Activated T-helper 2 cell treated with anti-CD3 and anti-CD28 coated beads, Interferon-gamma antibody, Interleukin-2, Interleukin-4, amounts not matched to agents 10 μg/mL and 5 μg/mL and 100 μg/mL, durations not matched to agents 14 hours and 24 hours and 36 hours (primary cell): ENCODE measurements around the gene EGR1. TPM values are rescaled to one million over a fixed set of nuclear protein-coding genes. Genes with fewer than 3 reads are reported as not detected.

ENCODE experiments used
- DNase-seq: peaks from one replicate; pipeline ENCODE4 v3.0.0; 2021; ENCODE audit warnings: low spot score
- H3K27ac Mint-ChIP-seq: one replicate; pipeline ENCODE4 v1.8.0; 2021; ENCODE audit warnings: mixed read lengths
- H3K27me3 Mint-ChIP-seq: one replicate; pipeline ENCODE4 v1.8.0; 2021; ENCODE audit warnings: low read depth, mixed read lengths
- H3K36me3 Mint-ChIP-seq: one replicate; pipeline ENCODE4 v1.8.0; 2021; ENCODE audit warnings: low read depth, mixed read lengths
- H3K4me1 Mint-ChIP-seq: one replicate; pipeline ENCODE4 v1.8.0; 2021; ENCODE audit warnings: low read depth, mixed read lengths
- H3K4me3 Mint-ChIP-seq: one replicate; pipeline ENCODE4 v1.8.0; 2021; ENCODE audit warnings: low read depth, mild to moderate bottlenecking, moderate library complexity, mixed read lengths
- H3K9me3 Mint-ChIP-seq: one replicate; pipeline ENCODE4 v1.8.0; 2021; ENCODE audit warnings: mixed read lengths
- intact Hi-C: fragments of 100-400 bp; cut with micrococcal nuclease; formaldehyde crosslinking; loops from one replicate; pipeline ENCODE4 v1.15.1; 2023
- total RNA-seq: library from RNA; stranded (reverse); gene quantifications from 2 replicates; pipeline ENCODE4 v1.2.3, GENCODE V29; 2022

Gene EGR1
- total RNA-seq, 1 donor from 2014 or later = 43.0 TPM

- intact Hi-C loops = no loop called here
- Mint-ChIP-seq H3K4me1 (peaks cover 36% of the 10 kb centered on the region), H3K27ac (peak overlapping the region; percentile 97), H3K36me3 (no peaks in the 10 kb centered on the region), H3K4me3 (no peak overlapping the region), H3K9me3 (no peaks in the 10 kb centered on the region), H3K27me3 (no peaks in the 10 kb centered on the region)
- no peak for DNase-seq
Observed at GRCh38 chr5:138458384-138458783, 6.9 kb upstream of the EGR1 start.

- no peak for DNase-seq
- intact Hi-C loops = no loop called here
- Mint-ChIP-seq H3K27me3 (no peaks in the 10 kb centered on the region), H3K9me3 (no peaks in the 10 kb centered on the region), H3K27ac (peak overlapping the region; percentile 97), H3K36me3 (no peaks in the 10 kb centered on the region), H3K4me3 (peak overlapping the region; percentile 63), H3K4me1 (peaks cover 36% of the 10 kb centered on the region)
Observed at GRCh38 chr5:138458856-138459255, 6.4 kb upstream of the EGR1 start.

DNA sequence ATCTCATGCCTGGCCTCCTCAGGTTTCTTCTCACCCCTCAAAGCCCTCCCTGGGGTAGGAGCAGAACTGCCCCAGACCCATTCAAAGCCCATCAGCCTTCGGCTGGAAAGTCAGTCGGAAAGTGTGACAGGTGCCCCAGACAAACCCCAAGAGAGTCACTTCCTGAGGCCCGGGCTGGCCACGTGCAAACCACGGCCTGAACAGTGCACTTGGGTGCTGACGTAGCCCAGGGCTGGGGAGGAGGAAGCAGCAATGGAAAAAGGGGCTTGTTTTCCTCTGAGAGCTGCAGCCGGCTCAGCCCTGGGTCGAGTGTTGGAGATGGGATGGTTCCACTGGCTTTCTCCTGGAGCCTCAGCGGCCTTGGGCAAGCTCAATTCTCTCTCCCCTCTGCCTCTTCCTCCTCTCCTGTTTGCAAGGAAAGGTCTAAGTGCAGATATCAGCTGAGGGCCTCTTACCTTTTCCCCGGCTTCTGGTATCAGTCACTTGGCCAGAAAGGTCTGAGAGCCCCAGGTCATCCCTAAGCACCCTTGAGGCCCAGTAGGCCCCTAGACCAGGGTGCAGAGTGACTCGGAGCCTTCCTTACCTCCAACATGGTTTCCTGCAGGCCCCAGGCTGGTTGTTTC is 5.9 kb upstream of the EGR1 start:
- Mint-ChIP-seq H3K9me3 (no peaks in the 10 kb centered on the region), H3K27ac (peak overlapping the region; percentile 97), H3K36me3 (no peaks in the 10 kb centered on the region), H3K27me3 (no peaks in the 10 kb centered on the region), H3K4me3 (peak overlapping the region; percentile 63), H3K4me1 (peaks cover 36% of the 10 kb centered on the region)
- DNase-seq = peak; percentile 78
- intact Hi-C loops = no loop called here

DNA sequence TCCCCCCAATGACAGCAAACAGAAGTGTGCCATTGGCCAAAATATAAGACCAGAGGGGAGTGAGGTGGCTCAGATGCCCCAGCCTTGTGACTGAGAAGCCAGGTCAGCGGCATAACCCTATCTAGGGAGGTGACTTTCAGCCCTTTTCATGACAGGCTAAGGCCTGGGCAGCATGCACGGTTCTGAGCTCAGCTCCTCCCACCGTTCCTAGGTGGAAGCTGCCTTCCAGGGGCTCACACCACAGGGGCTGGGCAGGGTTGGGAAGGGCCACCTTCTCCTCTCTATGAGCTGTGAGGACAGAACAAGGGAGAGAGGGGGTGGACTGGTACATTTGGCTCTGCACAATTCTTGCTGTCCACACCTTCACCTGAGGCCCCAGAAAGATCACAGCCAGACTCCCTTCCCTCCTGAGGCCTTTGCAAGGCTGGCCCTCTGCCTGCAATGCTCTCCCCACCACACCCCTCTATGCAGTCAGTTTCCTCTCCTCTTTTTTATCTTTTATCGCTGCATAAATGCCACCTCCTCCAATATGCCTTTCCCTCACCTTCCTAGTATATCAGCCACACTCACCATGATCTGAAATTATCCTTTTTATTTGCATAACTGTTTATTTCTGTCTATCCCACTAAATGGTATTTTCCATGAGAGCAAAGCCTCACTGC is 5.1 kb upstream of the EGR1 start:
- H3K27ac Mint-ChIP-seq = peak overlapping the region; percentile 97
- DNase-seq = no peak
- intact Hi-C loops = loop anchor here (10.0 kb wide), 1 partner anchor 815 kb away; no protein-coding TSS in a partner anchor
- no peak overlapping the region for H3K4me3 Mint-ChIP-seq
- H3K4me1 Mint-ChIP-seq = peaks cover 36% of the 10 kb centered on the region
- no peaks in the 10 kb centered on the region for H3K9me3 Mint-ChIP-seq
- H3K27me3 Mint-ChIP-seq = no peaks in the 10 kb centered on the region
- H3K36me3 Mint-ChIP-seq = no peaks in the 10 kb centered on the region

GRCh38 chr5:138461343-138462125 is 3.7 kb upstream of the EGR1 start:
- H3K4me3 Mint-ChIP-seq = no peak overlapping the region
- intact Hi-C loops = loop anchor here (10.0 kb wide), 1 partner anchor 813 kb away; no protein-coding TSS in a partner anchor
- H3K27ac Mint-ChIP-seq = peak overlapping the region; percentile 74

DNA sequence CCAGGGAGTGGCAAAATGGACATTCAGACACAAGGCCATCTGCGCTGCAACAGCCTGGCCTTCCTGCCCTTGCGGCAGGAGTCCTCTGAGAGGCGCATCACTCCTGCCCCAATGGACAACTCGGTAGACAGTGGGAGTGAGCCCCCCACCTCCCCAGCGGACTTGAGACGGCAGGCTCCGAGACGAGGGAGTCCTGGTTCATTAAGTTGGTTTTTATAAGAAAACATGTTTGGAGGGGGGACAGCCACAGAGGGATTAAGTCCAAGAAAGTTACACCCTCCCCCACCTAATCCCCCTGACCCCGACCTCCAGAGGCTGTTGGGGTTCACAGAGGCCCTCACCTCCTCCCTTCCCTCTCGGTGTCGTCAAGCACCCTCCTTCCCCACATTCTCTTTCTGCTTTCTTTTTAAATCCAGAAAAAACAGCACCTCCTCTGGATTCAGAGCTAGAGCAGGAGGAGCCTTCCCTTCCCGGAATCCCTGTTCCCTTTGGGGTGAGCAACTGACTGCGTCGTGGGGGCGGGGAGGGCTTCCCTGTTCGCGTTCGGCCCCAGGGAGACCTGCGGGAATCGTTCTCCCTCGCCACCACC is 1.8 kb upstream of the EGR1 start:
- no peak for DNase-seq
- H3K36me3 Mint-ChIP-seq = peaks cover 23% of the 10 kb centered on the region
- H3K27me3 Mint-ChIP-seq = no peaks in the 10 kb centered on the region
- peak overlapping the region; percentile 92 for H3K27ac Mint-ChIP-seq
- intact Hi-C loops = loop anchor here (1.0 to 10.0 kb wide), 3 partner anchors 13 to 811 kb away; partner anchors contain the start of gene SIL1
- no peaks in the 10 kb centered on the region for H3K9me3 Mint-ChIP-seq
- peak overlapping the region; percentile 85 for H3K4me3 Mint-ChIP-seq
- peaks cover 49% of the 10 kb centered on the region for H3K4me1 Mint-ChIP-seq

More at GRCh38 chr5:138461343-138462125, 3.7 kb upstream of the EGR1 start:
- peaks cover 37% of the 10 kb centered on the region for H3K4me1 Mint-ChIP-seq
- H3K36me3 Mint-ChIP-seq = peaks cover 3% of the 10 kb centered on the region
- no peaks in the 10 kb centered on the region for H3K9me3 Mint-ChIP-seq
- no peak for DNase-seq
- H3K27me3 Mint-ChIP-seq = no peaks in the 10 kb centered on the region

DNA sequence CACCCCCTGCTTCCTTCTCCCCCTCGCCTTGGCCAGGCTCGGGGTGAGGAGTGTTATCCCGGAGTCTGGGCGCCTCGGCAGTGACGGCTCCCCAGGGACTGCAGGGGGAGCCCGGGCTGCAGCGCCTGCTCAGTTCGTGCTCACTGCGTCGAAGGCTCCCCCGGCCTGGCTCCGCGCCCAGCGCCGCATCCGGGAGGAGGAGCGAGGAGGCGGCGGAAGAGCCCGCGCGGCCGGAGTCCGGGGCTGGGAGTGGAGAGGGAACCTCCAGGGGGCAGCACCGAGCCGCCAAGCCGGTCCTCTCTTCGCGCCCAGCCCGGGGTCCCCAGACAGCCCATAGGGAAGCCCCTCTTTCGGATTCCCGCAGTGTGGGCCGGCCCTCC is 1.3 kb upstream of the EGR1 start:
- Mint-ChIP-seq H3K9me3 (no peaks in the 10 kb centered on the region), H3K4me1 (peaks cover 48% of the 10 kb centered on the region), H3K27me3 (no peaks in the 10 kb centered on the region), H3K36me3 (peaks cover 27% of the 10 kb centered on the region), H3K4me3 (peak overlapping the region; percentile 85), H3K27ac (peak overlapping the region; percentile 92)
- intact Hi-C loops = loop anchor here (1.0 to 10.0 kb wide), 3 partner anchors 14 to 811 kb away; partner anchors contain the start of gene SIL1
- DNase-seq = peak; percentile 90

DNA sequence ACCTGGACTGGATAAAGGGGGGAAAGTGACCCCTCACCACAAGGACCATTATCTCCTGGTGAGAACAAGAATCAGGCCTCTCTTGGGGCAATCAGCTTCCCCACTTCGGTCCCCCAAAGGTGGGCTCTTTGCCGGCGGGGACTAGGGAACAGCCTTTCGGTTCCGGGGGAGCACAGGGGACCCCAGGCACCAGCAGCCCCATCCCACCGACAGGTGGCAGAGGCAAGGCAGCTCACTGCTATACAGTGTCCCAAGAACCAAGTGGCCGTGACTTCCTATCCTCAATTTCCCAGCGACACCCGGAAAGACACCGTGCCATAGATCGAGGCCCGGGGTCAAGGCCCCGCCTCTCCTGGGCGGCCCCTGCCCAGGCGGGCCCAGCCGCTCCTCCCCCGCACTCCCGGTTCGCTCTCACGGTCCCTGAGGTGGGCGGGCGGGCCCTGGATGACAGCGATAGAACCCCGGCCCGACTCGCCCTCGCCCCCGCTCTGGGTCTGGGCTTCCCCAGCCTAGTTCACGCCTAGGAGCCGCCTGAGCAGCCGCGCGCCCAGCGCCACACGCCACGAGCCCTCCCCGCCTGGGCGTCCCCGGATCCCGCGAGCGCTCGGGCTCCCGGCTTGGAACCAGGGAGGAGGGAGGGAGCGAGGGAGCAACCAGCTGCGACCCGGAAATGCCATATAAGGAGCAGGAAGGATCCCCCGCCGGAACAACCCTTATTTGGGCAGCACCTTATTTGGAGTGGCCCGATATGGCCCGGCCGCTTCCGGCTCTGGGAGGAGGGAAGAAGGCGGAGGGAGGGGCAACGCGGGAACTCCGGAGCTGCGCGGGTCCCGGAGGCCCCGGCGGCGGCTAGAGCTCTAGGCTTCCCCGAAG is 655 bp upstream of the EGR1 start:
- intact Hi-C loops = loop anchor here (1.0 to 10.0 kb wide), 7 partner anchors 14 to 810 kb away; partner anchors contain the start of genes ETF1, FAM53C, KDM3B and SIL1
- H3K36me3 Mint-ChIP-seq = peaks cover 33% of the 10 kb centered on the region
- H3K27ac Mint-ChIP-seq = peak overlapping the region; percentile 92

GRCh38 chr5:138466125-138466899 is 1.0 kb downstream of the EGR1 start:
- intact Hi-C loops = loop anchor here (5.0 to 10.0 kb wide), 2 partner anchors 129 to 808 kb away; partner anchors contain the start of gene FAM53C
- Mint-ChIP-seq H3K4me1 (peaks cover 28% of the 10 kb centered on the region), H3K36me3 (peaks cover 34% of the 10 kb centered on the region), H3K4me3 (peak overlapping the region; percentile 85), H3K27ac (no peak overlapping the region), H3K9me3 (no peaks in the 10 kb centered on the region), H3K27me3 (no peaks in the 10 kb centered on the region)
- DNase-seq = no peak

More for the DNA sequence above, 655 bp upstream of the EGR1 start:
- peak; percentile 95 for DNase-seq
- H3K4me1 Mint-ChIP-seq = peaks cover 43% of the 10 kb centered on the region
- no peaks in the 10 kb centered on the region for H3K27me3 Mint-ChIP-seq
- peak overlapping the region; percentile 85 for H3K4me3 Mint-ChIP-seq
- H3K9me3 Mint-ChIP-seq = no peaks in the 10 kb centered on the region

GRCh38 chr5:138466900-138467710 is 1.8 kb downstream of the EGR1 start:
- intact Hi-C loops = loop anchor here (5.0 to 10.0 kb wide), 2 partner anchors 130 to 808 kb away; partner anchors contain the start of gene FAM53C
- Mint-ChIP-seq H3K36me3 (peaks cover 34% of the 10 kb centered on the region), H3K4me3 (peak overlapping the region; percentile 85), H3K27ac (no peak overlapping the region), H3K4me1 (peaks cover 22% of the 10 kb centered on the region), H3K27me3 (peaks cover under 1% of the 10 kb centered on the region), H3K9me3 (no peaks in the 10 kb centered on the region)
- DNase-seq = no peak
